PC-9 (cell line): Measurements from ENCODE around the gene RASSF9.

Experiments
- CTCF ChIP-seq: fragments of 200-600 bp; sonication (generic); conservative IDR thresholded peaks from 2 replicates; pipeline ENCODE4 v1.6.1; 2017; ENCODE audit warnings: mixed run types, antibody characterized with exemption, mild to moderate bottlenecking, moderate library complexity
- EZH2 ChIP-seq: fragments of 200-600 bp; sonication (generic); IDR thresholded peaks from 2 replicates; pipeline ENCODE4 v1.8.0; 2017; ENCODE audit warnings: antibody characterized with exemption, low read depth

- TF ChIP-seq CTCF (no peak), EZH2 (no peak)
These were observed 77.1 kb downstream of the RASSF9 start for GRCh38 chr12:85759091-85759490.
